Activated CD4-positive, alpha-beta T cell treated with anti-CD3 and anti-CD28 coated beads for 24 hours (primary cell): ENCODE data around the gene FUT3.
"Not testable (repeated sequence)": the region's sequence is repeated elsewhere in the genome, so short reads cannot be mapped to it uniquely, and the experiment has no call there.

Experiments used
- DNase-seq, 2 donors: peaks; one replicate each; pipeline ENCODE4 v3.0.0-alpha.2; 2020; ENCODE audit warnings: low read depth in 2 of 2

FUT3 gene

DNA sequence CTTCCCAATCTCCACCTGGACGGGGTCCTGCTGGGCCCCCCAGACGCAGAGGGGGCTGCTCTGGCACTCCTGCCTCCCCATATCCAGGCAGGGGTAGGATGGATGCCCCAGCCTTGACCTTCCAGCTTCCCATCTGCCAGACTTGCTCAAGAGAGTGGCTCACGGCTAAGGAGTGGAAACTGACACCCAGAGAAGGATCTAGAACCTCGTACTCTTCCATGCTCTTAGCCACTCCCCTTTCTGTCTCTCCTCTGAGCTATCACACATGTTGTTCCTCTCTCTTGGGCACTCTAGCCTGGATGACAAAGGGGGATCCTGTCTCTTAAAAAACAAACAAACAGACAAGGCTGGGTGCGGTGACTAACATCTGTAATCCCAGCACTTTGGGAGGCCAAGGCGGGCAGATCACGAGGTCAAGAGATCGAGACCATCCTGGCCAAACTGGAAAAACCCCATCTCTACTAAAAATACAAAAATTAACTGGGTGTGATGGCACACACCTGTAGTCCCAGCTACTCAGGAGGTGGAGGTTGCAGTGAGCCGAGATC is 31.2 kb upstream of the FUT3 start:
- no peak for DNase-seq

GRCh38 chr19:5881543-5882299 is 30.5 kb upstream of the FUT3 start:
- no peak for DNase-seq

- DNase-seq, result no peak
These were observed 29.4 kb upstream of the FUT3 start for GRCh38 chr19:5880604-5881078.

GRCh38 chr19:5880196-5880595 is 28.9 kb upstream of the FUT3 start:
- no peak for DNase-seq

- no peak for DNase-seq
These were observed 26.6 kb upstream of the FUT3 start for GRCh38 chr19:5877882-5878281.

GRCh38 chr19:5877427-5877826 is 26.2 kb upstream of the FUT3 start:
- no peak for DNase-seq

- DNase-seq, result not testable (repeated sequence)
These were observed 23.2 kb upstream of the FUT3 start for GRCh38 chr19:5874496-5874895.

DNA sequence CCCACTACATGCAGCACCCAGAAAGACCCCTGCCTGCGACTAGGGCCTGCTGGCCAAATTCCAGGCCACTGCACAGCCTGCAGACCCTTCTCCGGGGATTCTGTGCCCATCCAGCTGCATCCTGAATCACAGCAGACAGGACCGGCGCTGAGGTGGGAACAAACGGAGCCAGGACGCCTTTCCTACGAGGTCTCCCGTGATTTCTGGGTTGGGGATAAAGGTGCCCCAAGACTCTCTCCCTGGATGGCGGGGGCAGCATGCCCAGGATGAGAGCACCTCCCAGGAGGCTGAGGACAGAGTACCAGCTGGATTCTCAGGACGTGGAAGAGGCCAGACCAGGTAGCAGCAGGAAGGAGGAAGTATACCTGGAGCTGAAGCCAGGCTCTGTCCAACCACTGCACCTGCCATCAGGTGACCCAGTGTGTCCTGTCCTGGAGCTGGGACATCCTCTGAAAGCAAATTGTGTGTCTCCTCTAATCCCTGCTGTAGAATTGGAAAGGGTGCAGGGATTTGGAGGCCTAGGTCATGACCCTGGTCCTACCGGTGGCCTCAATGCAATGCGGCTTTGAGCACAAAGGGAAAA is 22.5 kb upstream of the FUT3 start:
- no peak for DNase-seq

- no peak for DNase-seq
These were observed 19.7 kb upstream of the FUT3 start for GRCh38 chr19:5870986-5871394.

DNA sequence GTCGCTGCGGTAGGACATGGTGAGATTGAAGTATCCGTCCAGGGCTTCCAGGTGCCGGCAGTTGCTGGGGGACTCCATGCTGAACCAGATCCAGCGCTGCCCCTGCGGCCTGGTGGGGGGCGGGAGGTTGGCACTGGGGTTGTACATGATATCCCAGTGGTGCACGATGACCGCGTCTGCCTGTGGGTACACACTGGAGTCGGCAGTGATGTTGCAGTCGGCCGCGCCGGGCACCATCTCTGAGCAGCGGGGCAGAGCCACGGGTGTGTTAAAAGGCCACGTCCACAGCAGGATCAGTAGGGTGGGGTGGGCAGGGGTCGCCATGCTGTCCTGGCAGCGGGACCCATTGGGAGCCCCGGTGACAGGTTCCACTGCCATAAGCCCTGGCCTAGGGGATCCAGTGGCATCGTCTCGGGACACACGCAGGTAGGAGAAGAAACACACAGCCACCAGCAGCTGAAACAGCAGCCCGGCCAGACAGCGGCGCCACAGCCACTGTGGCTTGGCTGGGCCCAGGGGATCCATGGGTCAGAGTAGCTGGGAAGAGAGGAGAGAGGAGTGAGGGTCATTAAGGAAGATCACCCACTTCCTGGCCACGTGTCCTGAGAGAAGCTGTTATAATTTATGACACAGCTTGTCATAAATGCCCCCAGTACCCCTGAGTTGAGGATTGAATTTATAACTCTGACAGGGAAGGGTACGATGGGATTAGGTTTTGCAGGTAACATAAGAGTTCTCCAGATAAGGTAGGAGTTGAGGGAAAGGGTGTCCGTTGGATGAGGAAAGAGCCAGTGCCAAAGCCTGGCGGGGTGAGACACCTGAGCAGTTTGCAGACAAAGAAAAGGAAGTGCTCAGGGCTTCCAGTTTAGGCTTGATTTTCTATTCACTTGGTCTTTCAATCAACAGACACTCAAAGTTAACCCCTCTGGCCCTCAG is 16.2 kb upstream of the FUT3 start:
- no peak for DNase-seq

DNA sequence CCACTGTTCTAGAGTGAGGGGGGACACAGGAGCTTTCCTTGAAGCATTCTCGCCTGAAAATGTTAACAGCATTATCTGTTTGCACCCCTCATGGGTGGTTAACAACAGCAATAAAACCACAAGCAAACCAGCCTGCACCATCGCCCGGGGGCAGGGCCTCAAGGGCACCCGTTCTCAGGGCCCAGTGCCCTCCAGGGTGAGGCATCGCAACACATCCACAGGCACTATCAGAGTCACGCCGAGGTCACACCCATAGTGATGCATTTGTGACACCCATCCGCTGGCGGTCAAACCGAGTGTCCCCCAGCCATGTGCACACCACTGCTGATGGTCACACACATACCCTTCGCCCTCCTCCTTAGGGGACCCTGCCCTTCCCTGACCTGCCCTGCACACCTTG is 14.5 kb upstream of the FUT3 start:
- DNase-seq, result no peak

DNA sequence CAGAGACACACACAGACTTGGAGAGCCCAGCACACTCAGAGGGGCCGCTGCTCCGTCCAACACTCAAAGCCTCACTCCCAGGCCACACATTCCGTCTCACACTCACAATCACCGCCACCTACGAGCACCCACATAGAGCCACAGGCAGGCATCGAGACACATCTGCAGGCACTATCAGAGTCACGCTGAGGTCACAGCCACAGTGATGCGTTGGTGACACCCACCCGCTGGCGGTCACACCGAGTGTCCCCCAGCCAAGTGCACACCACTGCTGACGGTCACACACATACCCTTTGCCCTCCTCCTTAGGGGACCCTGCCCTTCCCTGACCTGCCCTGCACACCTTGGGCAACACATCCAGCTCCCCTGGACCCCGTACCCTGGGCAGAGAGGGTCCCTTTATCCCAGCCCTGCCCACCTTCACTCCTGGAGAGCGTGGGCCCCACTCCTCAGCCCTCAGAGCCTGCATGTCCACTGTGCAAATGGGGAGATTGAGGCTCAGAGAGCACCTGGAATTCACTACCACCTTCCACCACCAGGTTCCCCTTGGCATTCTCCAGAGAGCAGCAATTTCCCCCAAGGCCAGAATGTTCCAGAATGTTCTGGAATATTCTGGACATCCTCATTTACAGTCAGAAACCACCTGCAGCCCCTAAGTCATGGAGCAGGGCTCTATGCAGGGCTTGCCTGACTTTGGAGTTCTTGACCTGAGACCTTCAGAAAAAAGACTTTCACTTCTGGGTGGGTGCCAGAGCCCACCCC is 13.7 kb upstream of the FUT3 start:
- no peak for DNase-seq

DNA sequence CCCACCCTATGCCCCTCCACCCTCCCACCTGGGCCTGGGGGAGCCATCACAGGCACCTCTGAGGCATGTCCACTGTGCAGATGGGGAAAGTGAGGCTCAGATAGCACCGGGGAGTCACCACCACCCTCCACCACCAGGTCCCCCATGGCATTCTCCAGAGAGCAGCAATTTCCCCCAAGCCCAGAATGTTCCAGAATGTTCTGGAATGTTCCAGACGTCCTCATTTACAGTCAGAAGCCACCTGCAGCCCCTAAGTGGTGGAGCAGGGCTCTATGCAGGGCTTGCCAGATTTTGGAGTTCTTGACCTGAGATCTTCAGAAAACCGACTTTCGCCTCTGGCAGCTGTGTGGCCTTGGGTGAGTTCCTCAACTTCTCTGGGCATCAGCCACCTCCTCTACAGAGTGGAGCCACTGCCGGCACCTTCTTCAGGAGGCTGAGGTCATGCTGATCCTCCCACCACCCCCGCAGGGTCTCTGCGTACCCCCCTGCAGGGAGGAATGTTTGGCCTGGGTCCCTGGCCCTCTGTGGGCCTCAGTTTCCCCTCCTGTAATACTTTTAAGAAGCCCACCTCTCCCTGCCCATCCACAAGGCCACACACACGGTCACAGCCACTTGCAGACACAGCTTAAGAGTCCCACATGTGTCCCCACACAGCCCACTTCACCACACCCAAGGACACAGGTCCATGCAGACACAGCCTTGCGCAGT is 12.9 kb upstream of the FUT3 start:
- no peak for DNase-seq

GRCh38 chr19:5863030-5863665 is 11.9 kb upstream of the FUT3 start:
- DNase-seq, result no peak

DNA sequence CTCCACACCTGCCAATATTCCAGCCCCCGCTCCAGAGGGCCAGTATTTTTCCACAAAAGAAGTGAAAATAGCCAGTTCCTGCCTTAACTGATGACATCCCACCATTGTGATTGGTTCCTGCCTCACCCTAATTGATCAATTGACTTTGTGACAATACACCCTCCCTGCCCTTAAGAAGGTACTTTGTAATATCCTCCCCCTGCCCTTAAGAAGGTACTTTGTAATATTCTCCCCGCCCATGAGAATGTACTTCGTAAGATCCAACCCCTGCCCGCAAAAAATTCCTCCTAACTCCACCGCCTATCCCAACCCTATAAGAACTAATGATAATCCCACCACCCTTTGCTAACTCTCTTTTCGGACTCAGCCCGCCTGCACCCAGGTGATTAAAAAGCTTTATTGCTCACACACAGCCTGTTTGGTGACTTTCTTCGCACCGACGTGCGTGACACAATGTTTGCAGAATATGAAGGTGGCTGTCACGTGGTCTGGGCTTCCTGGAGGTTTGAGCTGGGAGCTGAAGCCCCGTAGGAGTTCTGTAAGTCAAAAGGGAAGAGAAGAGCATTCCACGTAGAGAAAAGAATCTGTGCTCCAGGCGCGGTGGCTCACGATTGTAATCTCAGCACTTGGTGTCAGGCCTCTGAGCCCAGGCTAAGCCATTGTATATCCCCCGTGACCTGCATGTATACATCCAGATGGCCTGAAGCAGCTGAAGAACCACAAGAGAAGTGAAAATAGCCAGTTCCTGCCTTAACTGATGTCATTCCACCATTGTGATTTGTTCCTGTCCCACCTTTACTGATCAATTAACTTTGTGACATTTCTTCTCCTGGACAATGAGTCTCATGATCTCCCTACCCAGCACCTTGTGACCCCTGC is 6.2 kb upstream of the FUT3 start:
- DNase-seq, result no peak

DNA sequence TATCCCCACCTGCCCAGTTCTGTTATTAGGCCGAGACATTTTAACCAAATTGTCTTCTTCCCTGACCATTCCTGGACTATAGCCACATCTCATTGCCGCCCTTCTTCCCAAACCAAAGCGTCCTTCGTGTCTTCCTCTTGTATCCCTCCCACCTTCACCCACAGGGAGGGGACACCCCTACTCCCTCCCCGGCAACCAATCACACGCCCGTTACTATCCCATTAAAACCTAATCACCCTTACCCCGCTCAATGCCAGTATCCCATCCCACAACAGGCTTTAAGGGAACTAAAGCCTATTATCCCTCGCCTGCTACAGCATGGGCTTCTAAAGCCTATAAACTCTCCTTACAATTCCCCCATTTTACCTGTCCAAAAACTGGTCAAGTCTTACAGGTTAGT is 3.9 kb upstream of the FUT3 start:
- not testable (repeated sequence) for DNase-seq

DNA sequence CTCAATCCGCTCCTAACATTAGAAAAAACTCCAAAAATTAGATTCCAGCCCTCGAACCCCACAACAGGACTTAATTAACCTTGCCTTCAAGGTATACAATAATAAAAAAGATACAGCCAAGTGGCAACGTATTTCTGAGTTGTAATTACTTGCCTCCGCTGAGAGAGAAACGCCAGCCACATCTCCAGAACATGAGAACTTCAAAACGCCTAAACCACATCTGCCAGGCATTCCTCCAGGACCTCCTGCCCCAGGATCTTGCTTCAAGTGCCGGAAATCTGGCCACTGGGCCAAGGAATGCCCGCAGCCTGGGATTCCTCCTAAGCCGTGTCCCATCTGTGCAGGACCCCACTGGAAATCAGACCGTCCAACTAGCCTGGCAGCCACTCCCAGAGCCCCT is 2.9 kb upstream of the FUT3 start:
- DNase-seq, result not testable (repeated sequence)

- no peak for DNase-seq
These were observed 431 bp downstream of the FUT3 start for GRCh38 chr19:5850743-5851293.

- DNase-seq, result no peak
These were observed 1.1 kb downstream of the FUT3 start for GRCh38 chr19:5850189-5850588.
